Loucy (cell line): ENCODE data around the gene HOGA1.

ENCODE experiments used
- EZH2phosphoT487 ChIP-seq: fragments of 200-600 bp; IDR thresholded peaks from 2 replicates; pipeline ENCODE4 v1.6.1; 2018; ENCODE audit warnings: antibody characterized with exemption, mild to moderate bottlenecking, moderate library complexity, borderline replicate concordance
- TF ChIP-seq, protein P1 (sequence below): fragments of 200-600 bp; sonication (generic); conservative IDR thresholded peaks from 2 replicates; pipeline ENCODE4 v1.5.1; 2014; ENCODE audit warnings: mild to moderate bottlenecking, antibody characterized with exemption, low read length

DNA sequence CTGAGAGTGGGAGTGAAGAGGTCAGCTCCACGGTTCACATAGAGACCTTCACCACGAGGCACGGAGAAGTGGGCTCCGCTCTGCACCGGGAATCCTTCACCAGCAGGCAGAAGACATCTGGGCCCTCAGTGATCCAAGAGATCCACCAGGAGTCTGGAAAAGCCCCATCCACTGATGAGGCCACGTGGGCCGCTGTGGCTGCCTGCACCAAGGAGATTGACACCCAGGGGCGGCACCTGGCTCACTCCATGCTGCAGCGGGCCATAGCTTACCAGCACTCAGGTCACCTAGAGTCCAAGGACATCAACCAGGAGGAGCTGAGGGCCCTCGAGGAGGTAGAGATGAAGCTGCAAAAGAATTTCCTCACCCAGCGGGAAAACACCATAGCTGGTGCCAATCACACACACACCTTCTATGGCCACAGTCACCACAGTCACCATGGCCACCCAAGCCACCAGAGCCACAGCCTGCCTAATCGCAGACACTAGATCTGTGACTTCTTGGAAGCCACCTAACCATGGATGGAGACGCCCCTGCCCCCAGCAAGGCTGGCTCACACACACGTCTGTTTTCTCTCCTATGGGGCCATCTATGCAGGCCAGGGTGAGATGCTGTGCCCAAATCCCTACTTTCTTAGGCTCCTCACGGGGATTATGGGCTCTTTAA lies 6.0 kb downstream of the HOGA1 start:
- no peak for TF ChIP-seq EZH2phosphoT487
- TF ChIP-seq, protein P1, sequence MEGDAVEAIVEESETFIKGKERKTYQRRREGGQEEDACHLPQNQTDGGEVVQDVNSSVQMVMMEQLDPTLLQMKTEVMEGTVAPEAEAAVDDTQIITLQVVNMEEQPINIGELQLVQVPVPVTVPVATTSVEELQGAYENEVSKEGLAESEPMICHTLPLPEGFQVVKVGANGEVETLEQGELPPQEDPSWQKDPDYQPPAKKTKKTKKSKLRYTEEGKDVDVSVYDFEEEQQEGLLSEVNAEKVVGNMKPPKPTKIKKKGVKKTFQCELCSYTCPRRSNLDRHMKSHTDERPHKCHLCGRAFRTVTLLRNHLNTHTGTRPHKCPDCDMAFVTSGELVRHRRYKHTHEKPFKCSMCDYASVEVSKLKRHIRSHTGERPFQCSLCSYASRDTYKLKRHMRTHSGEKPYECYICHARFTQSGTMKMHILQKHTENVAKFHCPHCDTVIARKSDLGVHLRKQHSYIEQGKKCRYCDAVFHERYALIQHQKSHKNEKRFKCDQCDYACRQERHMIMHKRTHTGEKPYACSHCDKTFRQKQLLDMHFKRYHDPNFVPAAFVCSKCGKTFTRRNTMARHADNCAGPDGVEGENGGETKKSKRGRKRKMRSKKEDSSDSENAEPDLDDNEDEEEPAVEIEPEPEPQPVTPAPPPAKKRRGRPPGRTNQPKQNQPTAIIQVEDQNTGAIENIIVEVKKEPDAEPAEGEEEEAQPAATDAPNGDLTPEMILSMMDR, result no peak
